Occipital lobe (tissue), 3 donors: ENCODE measurements around the gene KNG1. TPM values are rescaled to one million over a fixed set of nuclear protein-coding genes. Genes with fewer than 3 reads are reported as not detected.

Experiments
- DNase-seq: peaks from one replicate; lab custom pipeline; 2025; lab: John Stamatoyannopoulos, UW
- small RNA-seq: library from RNA; depleted of rRNA; stranded (forward); fragments of <200 nt; gene quantifications from one replicate; pipeline ENCODE3, GENCODE V24; 2014
- total RNA-seq: library from RNA; depleted of rRNA; stranded (reverse); fragments of >200 nt; gene quantifications from one replicate; pipeline ENCODE4 v1.2.3, GENCODE V29; 2014

KNG1 gene
- total RNA-seq, 1 donor from 2014 or later, result not detected

GRCh38 chr3:186772701-186773417, 55.7 kb downstream of the KNG1 start:
- peak; percentile 30 for DNase-seq

GRCh38 chr3:186775999-186776398, 58.8 kb downstream of the KNG1 start:
- DNase-seq, result no peak

- no peak for DNase-seq
Observed at GRCh38 chr3:186779204-186779603, 62.0 kb downstream of the KNG1 start.

GRCh38 chr3:186782542-186783057, 65.4 kb downstream of the KNG1 start:
- no peak for DNase-seq

- peak; percentile 81 for DNase-seq
Observed at GRCh38 chr3:186783058-186783730, 66.0 kb downstream of the KNG1 start, which contains the start of gene EIF4A2. EIF4A2 (plus strand) TSS chr3:186783577; CDS start chr3:186783611, 34 bp downstream.

GRCh38 chr3:186783731-186784515, 66.8 kb downstream of the KNG1 start:
- peak; percentile 50 for DNase-seq

- DNase-seq, result no peak
Observed at GRCh38 chr3:186784820-186785494, 67.8 kb downstream of the KNG1 start.

GRCh38 chr3:186785495-186786018, 68.4 kb downstream of the KNG1 start:
- DNase-seq, result no peak

- no peak for DNase-seq
Observed at GRCh38 chr3:186786922-186787321, 69.8 kb downstream of the KNG1 start.

GRCh38 chr3:186787642-186788481, 70.7 kb downstream of the KNG1 start:
- no peak for DNase-seq

GRCh38 chr3:186788482-186789370, 71.6 kb downstream of the KNG1 start:
- DNase-seq, result no peak

- no peak for DNase-seq
Observed at GRCh38 chr3:186789554-186790260, 72.5 kb downstream of the KNG1 start.

GRCh38 chr3:186790261-186790981, 73.3 kb downstream of the KNG1 start:
- no peak for DNase-seq

Small RNA genes lying within 50 kb of the gene (small RNA-seq; reads per million reads assigned to genes)
- gene RF00092 (not detected), gene RNU6-1105P (not detected), gene SNORA4 (not detected), gene SNORA63 (not detected), gene SNORA81 (not detected), gene SNORD2 (not detected)

Other genes starting within 250 kb of the KNG1 start
- 1.6 TPM for gene CRYGS, start 173.0 kb upstream of the KNG1 start, total RNA-seq
- gene TBCCD1, start 150.0 kb upstream of the KNG1 start, total RNA-seq, result 37.1 TPM
- 34.9 TPM for gene DNAJB11, start 146.6 kb upstream of the KNG1 start, total RNA-seq
- 0.47 TPM for gene AHSG, start 104.3 kb upstream of the KNG1 start, total RNA-seq
- gene FETUB, start 77.0 kb upstream of the KNG1 start, total RNA-seq, result not detected
- not detected for gene HRG, start 51.3 kb upstream of the KNG1 start, total RNA-seq
- 1,423 TPM for gene EIF4A2, start 66.2 kb downstream of the KNG1 start, total RNA-seq
- gene RFC4, start 89.1 kb downstream of the KNG1 start, total RNA-seq, result 29.8 TPM
- gene ADIPOQ, start 125.4 kb downstream of the KNG1 start, total RNA-seq, result not detected
- 39.6 TPM for gene ST6GAL1, start 213.2 kb downstream of the KNG1 start, total RNA-seq